GM10266 (cell line): Measurements from ENCODE around the gene ADAMTS2.

Source experiments
- DNase-seq: peaks from one replicate; pipeline ENCODE4 v3.0.0; 2012; ENCODE audit errors: extremely low spot score
- CTCF ChIP-seq: IDR thresholded peaks from 2 replicates; pipeline ENCODE4 v1.5.1; 2012; ENCODE audit warnings: mild to moderate bottlenecking, low read depth; ENCODE audit not compliant: control insufficient read depth, insufficient read depth; ENCODE audit errors: missing control alignments

Gene ADAMTS2

GRCh38 chr5:179311581-179311980 lies 33.7 kb downstream of the ADAMTS2 start:
- TF ChIP-seq CTCF, result no peak
- no peak for DNase-seq

DNA sequence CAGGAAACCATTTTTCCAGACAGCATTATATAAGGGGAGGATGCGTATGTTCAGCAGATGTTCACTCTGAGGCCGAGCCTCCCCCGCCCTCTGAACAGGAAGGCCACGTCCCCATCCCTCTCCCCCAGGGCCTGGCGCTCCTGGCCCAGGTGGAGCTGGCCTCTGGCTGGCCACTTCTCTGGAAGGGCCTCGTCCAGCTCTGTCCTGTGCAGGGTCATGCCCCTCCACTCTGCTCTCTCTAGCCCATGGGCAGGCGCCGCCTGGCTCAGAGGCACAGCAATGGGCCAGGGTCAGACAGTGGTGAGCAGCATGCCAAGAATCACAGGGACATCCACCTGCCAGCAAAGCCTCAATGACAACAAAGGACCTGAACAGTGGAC lies 34.2 kb downstream of the ADAMTS2 start:
- DNase-seq, result no peak
- no peak for TF ChIP-seq CTCF

- TF ChIP-seq CTCF, result no peak
- no peak for DNase-seq
These were observed 34.7 kb downstream of the ADAMTS2 start for GRCh38 chr5:179310439-179311090.

GRCh38 chr5:179309751-179310320 lies 35.4 kb downstream of the ADAMTS2 start:
- DNase-seq, result no peak
- no peak for TF ChIP-seq CTCF

DNA sequence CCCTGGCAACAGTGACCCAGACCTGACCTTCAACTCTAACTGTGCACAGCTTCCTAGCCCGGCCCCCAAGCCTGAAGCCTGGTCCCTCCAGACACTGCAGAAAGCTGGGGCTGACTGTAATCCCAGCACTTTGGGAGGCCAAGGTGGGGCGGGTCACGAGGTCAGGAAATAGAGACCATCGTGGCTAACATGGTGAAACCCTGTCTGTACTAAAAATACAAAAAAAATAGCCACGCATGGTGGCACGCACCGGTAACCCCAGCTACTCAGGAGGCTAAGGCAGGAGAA lies 35.9 kb downstream of the ADAMTS2 start:
- no peak for TF ChIP-seq CTCF
- DNase-seq, result no peak

DNA sequence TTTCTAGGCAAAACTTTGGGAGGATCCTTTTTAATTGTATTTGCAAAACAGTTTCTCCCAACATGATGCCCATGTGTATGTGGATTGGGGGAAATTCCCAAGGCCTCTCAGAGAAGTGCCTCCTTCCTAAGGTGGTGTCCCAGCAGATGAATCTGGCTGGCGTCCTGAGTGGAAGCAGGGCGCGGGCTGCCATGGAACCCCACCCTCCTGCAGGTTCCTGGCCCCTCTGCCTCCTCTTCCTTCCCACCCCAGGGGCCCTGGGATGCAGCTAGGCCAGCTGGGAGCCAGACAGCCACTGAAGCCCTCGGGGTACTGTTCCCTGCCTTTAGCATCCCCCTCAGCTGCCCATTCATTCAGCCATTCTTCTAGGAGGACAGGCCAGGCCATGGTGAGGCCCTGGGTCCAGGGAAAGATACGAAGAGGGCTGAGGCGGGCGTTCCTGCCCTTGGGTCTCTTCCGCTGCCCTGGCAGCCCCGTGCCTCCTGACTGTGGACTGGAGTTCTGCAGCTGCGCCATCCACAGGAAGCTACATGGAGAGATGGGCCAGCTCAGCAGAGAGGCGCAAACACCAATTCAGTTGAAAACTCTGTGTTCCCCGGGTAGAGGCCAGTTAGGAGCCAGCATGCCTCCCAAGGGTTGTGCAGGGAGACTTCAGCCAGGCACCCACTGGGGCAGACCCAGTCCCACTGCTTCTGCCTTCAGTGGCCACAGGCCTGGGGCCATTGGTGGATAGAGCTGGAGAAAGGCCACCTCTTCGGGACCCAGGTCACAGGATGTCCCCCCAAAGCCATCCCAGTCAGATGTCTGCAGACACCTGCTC lies 36.5 kb downstream of the ADAMTS2 start:
- no peak for TF ChIP-seq CTCF
- DNase-seq, result no peak

GRCh38 chr5:179307931-179308471 lies 37.3 kb downstream of the ADAMTS2 start:
- no peak for TF ChIP-seq CTCF
- DNase-seq, result no peak
